Measurements from ENCODE around the gene NNAT. TPM values are rescaled to one million over a fixed set of nuclear protein-coding genes. Genes with fewer than 3 reads are reported as not detected.

NNAT gene
- total and polyA plus RNA-seq, 2 donors (not counting 1 experiment from before 2014, with no cell fraction given), result not detected

DNA sequence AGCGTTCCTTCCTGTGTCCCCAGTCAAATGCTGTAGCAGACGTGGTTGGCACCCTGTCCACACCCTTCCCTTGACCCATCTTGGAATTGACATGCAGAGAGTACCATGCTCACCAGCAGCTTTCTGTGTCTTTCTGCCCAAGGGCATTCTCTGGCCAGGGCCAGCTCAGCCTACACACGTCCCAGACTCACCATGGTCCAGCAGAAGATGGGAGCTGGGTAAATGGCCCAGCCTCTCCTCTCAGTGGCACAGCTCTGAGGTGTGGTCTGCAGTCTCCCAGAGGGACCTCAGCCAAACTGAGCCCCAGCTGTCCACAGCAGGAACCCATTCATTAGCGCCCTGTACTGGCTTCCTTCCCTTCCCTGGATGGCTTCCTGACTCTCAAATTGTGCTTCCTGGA, 37.7 kb downstream of the NNAT start:
- Mint-ChIP-seq H3K27ac (no peak overlapping the region), H3K27me3 (peaks cover 45% of the 10 kb centered on the region), H3K4me3 (no peak overlapping the region), H3K4me1 (no peaks in the 10 kb centered on the region), H3K9me3 (ENCODE audit: insufficient read depth) (no peaks in the 10 kb centered on the region)
- TF ChIP-seq, protein P1, sequence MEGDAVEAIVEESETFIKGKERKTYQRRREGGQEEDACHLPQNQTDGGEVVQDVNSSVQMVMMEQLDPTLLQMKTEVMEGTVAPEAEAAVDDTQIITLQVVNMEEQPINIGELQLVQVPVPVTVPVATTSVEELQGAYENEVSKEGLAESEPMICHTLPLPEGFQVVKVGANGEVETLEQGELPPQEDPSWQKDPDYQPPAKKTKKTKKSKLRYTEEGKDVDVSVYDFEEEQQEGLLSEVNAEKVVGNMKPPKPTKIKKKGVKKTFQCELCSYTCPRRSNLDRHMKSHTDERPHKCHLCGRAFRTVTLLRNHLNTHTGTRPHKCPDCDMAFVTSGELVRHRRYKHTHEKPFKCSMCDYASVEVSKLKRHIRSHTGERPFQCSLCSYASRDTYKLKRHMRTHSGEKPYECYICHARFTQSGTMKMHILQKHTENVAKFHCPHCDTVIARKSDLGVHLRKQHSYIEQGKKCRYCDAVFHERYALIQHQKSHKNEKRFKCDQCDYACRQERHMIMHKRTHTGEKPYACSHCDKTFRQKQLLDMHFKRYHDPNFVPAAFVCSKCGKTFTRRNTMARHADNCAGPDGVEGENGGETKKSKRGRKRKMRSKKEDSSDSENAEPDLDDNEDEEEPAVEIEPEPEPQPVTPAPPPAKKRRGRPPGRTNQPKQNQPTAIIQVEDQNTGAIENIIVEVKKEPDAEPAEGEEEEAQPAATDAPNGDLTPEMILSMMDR (IDR thresholded peaks at IDR 0.05), result no peak
- TF ChIP-seq EZH2 (IDR thresholded peaks at IDR 0.05; ENCODE audit: borderline replicate concordance, insufficient read depth, low read depth, low read length, poor library complexity, severe bottlenecking), result no peak
- Histone ChIP-seq H3K79me2 (ENCODE audit: control insufficient read depth, insufficient read depth, low read length) (no peaks in the 10 kb centered on the region), H3K4me3 (ENCODE audit: control extremely low read depth in 1 of 5, extremely low read depth in 1 of 5, insufficient read depth in 1 of 5, low read depth in 2 of 5, low read length in 4 of 5) (no peak overlapping the region), H4K20me1 (ENCODE audit: control insufficient read depth, insufficient read depth, low read length, poor library complexity, severe bottlenecking) (no peaks in the 10 kb centered on the region), H3K9ac (ENCODE audit: low read length) (no peak overlapping the region), H2AFZ (ENCODE audit: insufficient read depth, low read depth, low read length, poor library complexity, severe bottlenecking) (no peak overlapping the region), H3K27ac (ENCODE audit: low read length in 2 of 2) (no peak overlapping the region), H3K4me1 (ENCODE audit: control insufficient read depth in 2 of 2, insufficient read depth in 2 of 2, low read length in 2 of 2) (peaks cover 0 to 1% of the 10 kb centered on the region in 2 donors), H3K4me2 (replicated peaks; ENCODE audit: low read depth, low read length, poor library complexity, severe bottlenecking) (no peak overlapping the region), H3K27me3 (replicated peaks in 1 of 4; ENCODE audit: control extremely low read depth in 1 of 4, control insufficient read depth in 3 of 4, insufficient read depth in 4 of 4, low read length in 3 of 4) (peaks cover 0 to 21% (median 5%) of the 10 kb centered on the region in 4 experiments), H3K36me3 (replicated peaks in 1 of 2; ENCODE audit: control extremely low read depth in 1 of 2, control insufficient read depth in 1 of 2, extremely low read depth in 1 of 2, insufficient read depth in 2 of 2, low read length in 1 of 2) (no peaks in the 10 kb centered on the region), H3K9me3 (ENCODE audit: control extremely low read depth in 1 of 3, control insufficient read depth in 2 of 3, insufficient read depth in 1 of 3, low read length in 2 of 3) (no peaks in the 10 kb centered on the region)
- ATAC-seq (ENCODE audit: low read depth) (no peak), DNase-seq (no peak)
- ChIA-PET POLR2A (no interaction called here), CTCF (interaction anchor here (0.6 kb wide), 1 partner anchor 179 kb away, joined by 3 read pairs; no protein-coding TSS in a partner anchor)
- 68% methylated on average over 4 of the region's 4 CpGs for WGBS (ENCODE audit: insufficient coverage)
- intact Hi-C loops (cut with micrococcal nuclease), result no loop called here

DNA sequence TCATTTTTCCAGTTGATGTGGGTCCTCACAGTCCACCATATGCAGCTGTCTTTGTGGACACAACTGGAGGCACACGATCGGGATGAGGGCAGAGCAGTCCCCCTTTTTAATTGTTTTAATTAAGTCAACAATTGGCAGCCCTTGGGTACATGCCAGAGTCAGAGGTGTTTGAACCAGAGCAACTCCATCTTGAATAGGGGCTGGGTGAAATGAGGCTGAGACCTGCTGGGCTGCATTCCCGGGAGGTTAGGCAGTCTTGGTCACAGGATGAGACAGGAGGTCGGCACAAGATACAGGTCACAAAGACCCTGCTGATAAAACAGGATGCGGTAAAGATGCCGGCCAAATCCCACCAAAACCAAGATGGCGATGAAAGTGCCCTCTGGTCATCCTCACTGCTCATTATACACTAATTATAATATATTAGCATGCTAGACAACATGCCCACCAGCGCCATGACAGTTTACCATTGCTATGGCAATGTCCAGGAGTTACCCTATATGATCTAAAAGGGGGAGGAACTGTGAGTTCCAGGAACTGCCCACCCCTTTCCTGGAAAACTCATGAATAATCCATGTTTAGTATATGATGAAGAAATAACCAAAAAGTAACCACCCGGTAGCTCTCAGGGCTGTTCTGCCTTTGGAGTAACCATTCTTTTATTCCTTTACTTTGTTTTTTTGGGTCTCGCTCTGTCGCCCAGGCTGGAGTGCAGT, 38.4 kb downstream of the NNAT start:
- intact Hi-C loops (cut with micrococcal nuclease), result loop anchor here (10.0 kb wide), 1 partner anchor 345 kb away; the partner anchor contains the start of gene VSTM2L
- H3K27me3 Mint-ChIP-seq, result peaks cover 42% of the 10 kb centered on the region

More for the DNA sequence above, 38.4 kb downstream of the NNAT start:
- Mint-ChIP-seq H3K9me3 (ENCODE audit: insufficient read depth) (no peaks in the 10 kb centered on the region), H3K27ac (no peak overlapping the region), H3K4me3 (no peak overlapping the region), H3K4me1 (no peaks in the 10 kb centered on the region)
- Histone ChIP-seq H2AFZ (ENCODE audit: insufficient read depth, low read depth, low read length, poor library complexity, severe bottlenecking) (no peak overlapping the region), H3K4me3 (ENCODE audit: control extremely low read depth in 1 of 5, extremely low read depth in 1 of 5, insufficient read depth in 1 of 5, low read depth in 2 of 5, low read length in 4 of 5) (no peak overlapping the region), H3K4me1 (ENCODE audit: control insufficient read depth in 2 of 2, insufficient read depth in 2 of 2, low read length in 2 of 2) (peaks cover 3% of the 10 kb centered on the region in 2 donors), H4K20me1 (ENCODE audit: control insufficient read depth, insufficient read depth, low read length, poor library complexity, severe bottlenecking) (no peaks in the 10 kb centered on the region), H3K9me3 (ENCODE audit: control extremely low read depth in 1 of 3, control insufficient read depth in 2 of 3, insufficient read depth in 1 of 3, low read length in 2 of 3) (no peaks in the 10 kb centered on the region), H3K4me2 (replicated peaks; ENCODE audit: low read depth, low read length, poor library complexity, severe bottlenecking) (no peak overlapping the region), H3K27ac (ENCODE audit: low read length in 2 of 2) (no peak overlapping the region), H3K36me3 (replicated peaks in 1 of 2; ENCODE audit: control extremely low read depth in 1 of 2, control insufficient read depth in 1 of 2, extremely low read depth in 1 of 2, insufficient read depth in 2 of 2, low read length in 1 of 2) (no peaks in the 10 kb centered on the region), H3K27me3 (replicated peaks in 1 of 4; ENCODE audit: control extremely low read depth in 1 of 4, control insufficient read depth in 3 of 4, insufficient read depth in 4 of 4, low read length in 3 of 4) (peaks cover 0 to 28% (median 9%) of the 10 kb centered on the region in 4 experiments), H3K79me2 (ENCODE audit: control insufficient read depth, insufficient read depth, low read length) (no peaks in the 10 kb centered on the region), H3K9ac (ENCODE audit: low read length) (no peak overlapping the region)
- ChIA-PET CTCF (no interaction called here), POLR2A (no interaction called here)
- DNase-seq (no peak), ATAC-seq (ENCODE audit: low read depth) (no peak)
- TF ChIP-seq EZH2 (IDR thresholded peaks at IDR 0.05; ENCODE audit: borderline replicate concordance, insufficient read depth, low read depth, low read length, poor library complexity, severe bottlenecking), result no peak
- 100% methylated on average over 1 of the region's 11 CpGs for WGBS (ENCODE audit: insufficient coverage)

Measured in B cell (primary cell).